ENCODE data around the gene PCDHGC3.

The PCDHGC3 gene

DNA sequence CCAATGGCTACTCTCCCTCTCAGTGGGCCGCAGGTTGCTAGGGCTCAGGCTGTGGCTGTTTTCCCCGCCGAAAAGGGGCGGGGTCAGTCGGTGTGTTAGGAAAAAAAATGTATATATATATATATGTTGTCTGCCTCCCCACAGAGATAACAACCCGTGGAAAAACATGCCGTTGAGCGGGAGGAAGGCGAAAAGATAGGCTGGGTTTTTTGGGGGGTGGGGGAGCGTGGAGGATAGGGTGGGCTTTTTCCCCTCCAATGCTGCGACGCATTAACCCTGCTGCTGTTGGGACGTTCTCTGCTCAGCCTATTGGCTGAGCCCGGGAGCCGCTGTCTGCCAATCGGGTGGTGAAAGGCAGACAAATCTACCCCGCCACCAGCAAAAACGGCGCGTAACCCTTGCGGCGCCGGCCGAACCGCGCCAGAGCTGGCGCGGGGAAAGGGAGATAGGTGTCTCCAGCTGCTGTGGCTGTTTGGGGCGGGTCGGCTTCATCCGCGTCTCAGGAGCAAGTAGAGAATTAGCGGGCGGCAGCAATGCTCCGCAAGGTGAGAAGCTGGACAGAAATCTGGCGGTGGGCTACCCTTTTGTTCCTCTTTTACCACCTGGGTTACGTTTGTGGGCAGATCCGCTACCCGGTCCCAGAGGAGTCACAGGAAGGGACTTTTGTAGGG is 9.0 kb downstream of the PCDHGC3 start, which contains the start of gene PCDHGC4:
Gene PCDHGC4 (plus strand): TSS at position 390 of the 671 bp plus-strand sequence. CDS start 144 bp downstream, at position 534.
- DNase-seq (ENCODE audit: low read depth): peak; percentile 19
- peak within 1 kb of the TSS; percentile 42 for H3K4me3 ChIP-seq (ENCODE audit: low read length)
- TF ChIP-seq, protein P1, sequence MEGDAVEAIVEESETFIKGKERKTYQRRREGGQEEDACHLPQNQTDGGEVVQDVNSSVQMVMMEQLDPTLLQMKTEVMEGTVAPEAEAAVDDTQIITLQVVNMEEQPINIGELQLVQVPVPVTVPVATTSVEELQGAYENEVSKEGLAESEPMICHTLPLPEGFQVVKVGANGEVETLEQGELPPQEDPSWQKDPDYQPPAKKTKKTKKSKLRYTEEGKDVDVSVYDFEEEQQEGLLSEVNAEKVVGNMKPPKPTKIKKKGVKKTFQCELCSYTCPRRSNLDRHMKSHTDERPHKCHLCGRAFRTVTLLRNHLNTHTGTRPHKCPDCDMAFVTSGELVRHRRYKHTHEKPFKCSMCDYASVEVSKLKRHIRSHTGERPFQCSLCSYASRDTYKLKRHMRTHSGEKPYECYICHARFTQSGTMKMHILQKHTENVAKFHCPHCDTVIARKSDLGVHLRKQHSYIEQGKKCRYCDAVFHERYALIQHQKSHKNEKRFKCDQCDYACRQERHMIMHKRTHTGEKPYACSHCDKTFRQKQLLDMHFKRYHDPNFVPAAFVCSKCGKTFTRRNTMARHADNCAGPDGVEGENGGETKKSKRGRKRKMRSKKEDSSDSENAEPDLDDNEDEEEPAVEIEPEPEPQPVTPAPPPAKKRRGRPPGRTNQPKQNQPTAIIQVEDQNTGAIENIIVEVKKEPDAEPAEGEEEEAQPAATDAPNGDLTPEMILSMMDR (IDR thresholded peaks at IDR 0.05; ENCODE audit: insufficient read depth, low read depth, low read length, missing control alignments): no peak

DNA sequence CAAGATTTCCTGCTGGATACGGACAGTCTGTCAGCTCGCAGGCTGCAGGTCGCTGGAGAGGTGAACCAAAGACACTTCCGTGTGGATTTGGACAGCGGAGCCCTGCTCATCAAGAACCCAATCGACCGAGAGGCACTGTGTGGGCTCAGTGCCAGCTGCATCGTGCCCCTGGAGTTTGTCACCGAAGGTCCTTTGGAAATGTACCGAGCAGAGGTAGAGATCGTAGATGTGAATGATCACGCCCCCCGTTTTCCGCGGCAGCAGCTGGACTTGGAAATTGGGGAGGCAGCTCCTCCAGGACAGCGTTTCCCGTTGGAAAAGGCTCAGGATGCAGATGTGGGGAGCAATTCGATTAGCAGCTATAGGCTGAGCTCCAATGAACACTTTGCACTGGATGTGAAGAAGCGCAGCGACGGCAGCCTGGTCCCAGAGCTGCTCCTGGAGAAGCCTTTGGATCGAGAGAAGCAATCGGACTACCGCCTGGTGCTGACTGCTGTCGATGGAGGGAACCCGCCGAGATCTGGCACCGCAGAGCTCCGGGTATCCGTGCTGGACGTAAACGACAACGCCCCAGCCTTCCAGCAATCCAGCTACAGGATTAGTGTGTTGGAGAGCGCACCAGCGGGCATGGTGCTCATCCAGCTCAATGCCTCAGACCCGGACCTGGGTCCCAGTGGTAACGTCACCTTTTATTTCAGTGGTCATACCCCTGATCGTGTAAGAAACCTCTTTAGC is 9.7 kb downstream of the PCDHGC3 start:
- TF ChIP-seq, protein P1 (IDR thresholded peaks at IDR 0.05; ENCODE audit: insufficient read depth, low read depth, low read length, missing control alignments): no peak
- peak overlapping the region; percentile 42 for H3K4me3 ChIP-seq (ENCODE audit: low read length)
- no peak for DNase-seq (ENCODE audit: low read depth)

DNA sequence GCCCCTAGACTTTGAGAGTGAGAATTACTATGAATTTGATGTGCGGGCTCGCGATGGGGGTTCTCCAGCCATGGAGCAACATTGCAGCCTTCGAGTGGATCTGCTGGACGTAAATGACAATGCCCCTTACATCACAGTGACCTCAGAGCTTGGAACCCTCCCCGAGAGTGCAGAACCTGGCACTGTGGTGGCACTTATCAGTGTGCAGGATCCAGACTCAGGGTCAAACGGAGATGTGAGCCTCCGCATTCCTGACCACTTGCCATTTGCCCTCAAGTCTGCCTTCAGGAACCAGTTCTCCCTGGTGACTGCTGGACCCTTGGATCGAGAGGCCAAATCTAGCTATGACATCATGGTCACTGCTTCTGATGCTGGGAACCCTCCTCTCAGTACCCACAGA is 10.3 kb downstream of the PCDHGC3 start:
- no peak overlapping the region for H3K4me3 ChIP-seq (ENCODE audit: low read length)
- DNase-seq (ENCODE audit: low read depth): no peak
- TF ChIP-seq, protein P1 (IDR thresholded peaks at IDR 0.05; ENCODE audit: insufficient read depth, low read depth, low read length, missing control alignments): no peak

DNA sequence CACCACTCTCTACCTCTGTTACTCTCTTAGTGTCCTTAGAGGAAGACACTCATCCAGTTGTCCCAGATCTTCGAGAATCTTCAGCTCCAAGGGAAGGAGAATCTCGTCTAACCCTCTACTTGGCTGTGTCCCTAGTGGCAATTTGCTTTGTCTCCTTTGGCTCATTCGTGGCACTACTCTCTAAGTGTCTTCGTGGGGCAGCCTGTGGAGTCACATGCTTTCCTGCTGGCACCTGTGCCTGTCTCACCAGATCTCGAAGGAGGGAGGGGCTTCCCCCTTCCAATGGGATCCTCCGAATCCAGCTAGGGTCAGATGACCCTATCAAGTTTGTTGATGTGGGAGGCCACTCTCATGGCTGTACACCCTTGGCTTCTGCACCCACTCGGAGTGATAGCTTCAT is 11.4 kb downstream of the PCDHGC3 start:
- TF ChIP-seq, protein P1 (IDR thresholded peaks at IDR 0.05; ENCODE audit: insufficient read depth, low read depth, low read length, missing control alignments): no peak
- H3K4me3 ChIP-seq (ENCODE audit: low read length): no peak overlapping the region
- DNase-seq (ENCODE audit: low read depth): no peak

DNA sequence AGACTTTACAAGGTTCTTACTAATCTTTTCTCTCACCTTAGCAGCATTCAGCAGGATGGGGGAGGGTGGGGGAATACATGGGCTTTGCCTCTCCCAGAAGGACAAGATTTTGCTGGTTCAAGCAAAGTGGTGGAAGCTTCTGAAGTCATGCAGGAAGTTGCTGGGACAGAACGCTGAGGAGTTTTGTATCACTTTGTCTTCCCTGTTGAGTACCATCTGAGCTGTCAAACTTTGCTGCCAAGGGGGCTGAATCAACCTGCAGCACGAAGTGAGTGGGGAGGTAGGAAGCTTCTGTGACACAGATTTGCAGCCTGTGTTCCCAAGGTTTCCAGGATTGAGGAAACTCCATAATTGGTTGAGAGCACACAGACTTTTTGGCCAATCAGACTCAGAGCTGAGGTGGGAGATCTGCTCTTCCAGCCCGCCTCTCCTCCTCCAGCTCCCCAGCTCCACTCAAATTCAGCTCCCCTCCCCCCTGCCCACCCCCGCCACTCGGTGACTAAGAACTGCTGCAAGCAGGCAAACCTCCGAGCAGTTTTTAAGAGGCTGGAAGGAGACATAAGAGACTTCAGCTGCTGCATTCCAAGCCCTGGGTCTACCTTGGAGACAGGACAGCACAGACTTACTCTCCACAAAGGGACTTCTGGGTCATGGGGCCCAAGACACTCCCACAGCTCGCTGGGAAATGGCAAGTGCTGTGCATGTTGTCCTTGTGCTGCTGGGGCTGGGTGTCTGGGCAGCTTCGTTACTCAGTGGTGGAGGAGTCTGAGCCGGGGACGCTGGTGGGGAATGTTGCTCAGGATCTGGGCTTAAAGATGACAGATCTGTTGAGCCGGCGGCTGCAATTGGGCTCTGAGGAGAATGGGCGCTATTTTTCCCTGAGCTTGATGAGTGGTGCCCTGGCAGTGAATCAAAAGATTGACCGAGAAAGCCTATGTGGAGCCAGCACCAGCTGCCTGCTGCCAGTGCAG is 13.1 kb downstream of the PCDHGC3 start, which contains the start of gene PCDHGC5:
Gene PCDHGC5 (plus strand): TSS at position 491 of the 971 bp plus-strand sequence. CDS start 160 bp downstream, at position 651.
- DNase-seq (ENCODE audit: low read depth): peak; percentile 86
- TF ChIP-seq, protein P1 (IDR thresholded peaks at IDR 0.05; ENCODE audit: insufficient read depth, low read depth, low read length, missing control alignments): no peak
- no peak within 1 kb of the TSS for H3K4me3 ChIP-seq (ENCODE audit: low read length)

DNA sequence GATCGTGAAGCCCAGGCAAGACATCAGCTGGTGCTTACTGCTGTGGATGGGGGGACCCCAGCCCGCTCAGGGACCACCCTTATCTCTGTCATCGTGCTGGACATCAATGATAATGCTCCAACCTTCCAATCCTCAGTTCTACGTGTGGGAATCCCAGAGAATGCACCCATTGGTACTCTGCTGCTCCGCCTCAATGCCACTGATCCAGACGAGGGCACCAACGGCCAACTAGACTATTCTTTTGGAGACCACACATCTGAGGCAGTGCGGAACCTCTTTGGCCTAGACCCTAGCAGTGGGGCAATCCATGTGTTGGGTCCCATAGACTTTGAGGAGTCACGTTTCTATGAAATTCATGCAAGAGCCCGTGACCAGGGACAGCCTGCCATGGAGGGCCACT is 14.1 kb downstream of the PCDHGC3 start:
- TF ChIP-seq, protein P1 (IDR thresholded peaks at IDR 0.05; ENCODE audit: insufficient read depth, low read depth, low read length, missing control alignments): no peak
- no peak overlapping the region for H3K4me3 ChIP-seq (ENCODE audit: low read length)
- no peak for DNase-seq (ENCODE audit: low read depth)
